HEK293 (cell line): Measurements from ENCODE around the gene EN2.

ENCODE experiments used
- CTCF ChIP-seq: fragments of 450-650 bp; formaldehyde crosslinking; IDR thresholded peaks from 2 replicates; pipeline ENCODE4 v1.5.1; 2016; ENCODE audit warnings: missing biosample characterization, missing genetic modification characterization
- ZNF184 ChIP-seq: fragments of 450-650 bp; IDR thresholded peaks from 2 replicates; pipeline ENCODE4 v1.5.1; 2018; ENCODE audit warnings: missing biosample characterization, mild to moderate bottlenecking, missing genetic modification characterization
- ZNF302 ChIP-seq: fragments of 450-650 bp; formaldehyde crosslinking; IDR thresholded peaks from 2 replicates; pipeline ENCODE4 v1.5.1; 2016; ENCODE audit warnings: missing biosample characterization, missing genetic modification characterization, low read depth
- ZNF391 ChIP-seq: fragments of 450-650 bp; formaldehyde crosslinking; IDR thresholded peaks from 2 replicates; pipeline ENCODE4 v1.5.1; 2016; ENCODE audit warnings: low read depth, missing biosample characterization, missing genetic modification characterization, borderline replicate concordance
- ZNF660 ChIP-seq: fragments of 450-650 bp; IDR thresholded peaks from 2 replicates; pipeline ENCODE4 v1.5.1; 2018; ENCODE audit warnings: missing biosample characterization, mild to moderate bottlenecking, missing genetic modification characterization

GRCh38 chr7:155452505-155453295 is 5.2 kb upstream of the EN2 start:
- TF ChIP-seq CTCF (tag by site-specific recombination), result no peak
- TF ChIP-seq ZNF184 (tag by site-specific recombination), result no peak
- no peak for TF ChIP-seq ZNF302 (tag by site-specific recombination)
- no peak for TF ChIP-seq ZNF391 (tag by site-specific recombination)
- no peak for TF ChIP-seq ZNF660 (tag by site-specific recombination)
